C4-2B (cell line): ENCODE results near the gene CAMK1G.

Experiments
- H3K27ac ChIP-seq: fragments of 450-650 bp; 2 replicates; pipeline ENCODE4 v1.5.1; 2017
- ZFX ChIP-seq: fragments of 450-650 bp; IDR thresholded peaks from 2 replicates; pipeline ENCODE4 v1.6.1; 2017
- TF ChIP-seq, protein P1 (sequence below): fragments of 450-650 bp; conservative IDR thresholded peaks from 2 replicates; pipeline ENCODE4 v1.5.1; 2017; ENCODE audit warnings: mild to moderate bottlenecking

Gene CAMK1G

DNA sequence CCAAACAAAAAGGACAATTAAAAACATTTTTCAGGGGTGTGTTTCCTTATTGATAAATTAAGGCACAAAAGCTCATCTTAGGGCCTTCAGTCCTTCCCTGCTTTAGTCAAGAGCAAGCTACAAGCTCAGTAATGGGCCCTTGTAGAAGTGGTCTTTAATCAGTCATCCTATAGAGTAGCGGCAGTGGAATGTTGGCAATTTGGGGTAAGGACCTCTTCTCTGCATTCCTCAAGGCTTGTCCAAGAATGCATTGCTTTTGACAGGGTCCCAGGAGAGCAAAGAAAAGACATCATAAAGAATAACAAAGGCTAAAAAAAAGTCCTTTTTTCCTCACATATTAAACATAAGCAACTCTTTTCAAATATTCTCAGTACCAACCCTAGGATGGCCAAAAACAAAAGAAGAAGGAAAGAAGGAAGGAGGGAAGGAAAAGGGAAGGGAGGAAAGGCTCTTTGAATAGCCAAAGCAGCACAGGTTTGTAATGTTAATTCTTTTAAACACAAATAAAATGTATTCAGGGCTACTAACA, 27.3 kb upstream of the CAMK1G start:
- no peak for TF ChIP-seq ZFX
- TF ChIP-seq, protein P1, sequence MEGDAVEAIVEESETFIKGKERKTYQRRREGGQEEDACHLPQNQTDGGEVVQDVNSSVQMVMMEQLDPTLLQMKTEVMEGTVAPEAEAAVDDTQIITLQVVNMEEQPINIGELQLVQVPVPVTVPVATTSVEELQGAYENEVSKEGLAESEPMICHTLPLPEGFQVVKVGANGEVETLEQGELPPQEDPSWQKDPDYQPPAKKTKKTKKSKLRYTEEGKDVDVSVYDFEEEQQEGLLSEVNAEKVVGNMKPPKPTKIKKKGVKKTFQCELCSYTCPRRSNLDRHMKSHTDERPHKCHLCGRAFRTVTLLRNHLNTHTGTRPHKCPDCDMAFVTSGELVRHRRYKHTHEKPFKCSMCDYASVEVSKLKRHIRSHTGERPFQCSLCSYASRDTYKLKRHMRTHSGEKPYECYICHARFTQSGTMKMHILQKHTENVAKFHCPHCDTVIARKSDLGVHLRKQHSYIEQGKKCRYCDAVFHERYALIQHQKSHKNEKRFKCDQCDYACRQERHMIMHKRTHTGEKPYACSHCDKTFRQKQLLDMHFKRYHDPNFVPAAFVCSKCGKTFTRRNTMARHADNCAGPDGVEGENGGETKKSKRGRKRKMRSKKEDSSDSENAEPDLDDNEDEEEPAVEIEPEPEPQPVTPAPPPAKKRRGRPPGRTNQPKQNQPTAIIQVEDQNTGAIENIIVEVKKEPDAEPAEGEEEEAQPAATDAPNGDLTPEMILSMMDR, result no peak
- H3K27ac ChIP-seq, result no peak overlapping the region

DNA sequence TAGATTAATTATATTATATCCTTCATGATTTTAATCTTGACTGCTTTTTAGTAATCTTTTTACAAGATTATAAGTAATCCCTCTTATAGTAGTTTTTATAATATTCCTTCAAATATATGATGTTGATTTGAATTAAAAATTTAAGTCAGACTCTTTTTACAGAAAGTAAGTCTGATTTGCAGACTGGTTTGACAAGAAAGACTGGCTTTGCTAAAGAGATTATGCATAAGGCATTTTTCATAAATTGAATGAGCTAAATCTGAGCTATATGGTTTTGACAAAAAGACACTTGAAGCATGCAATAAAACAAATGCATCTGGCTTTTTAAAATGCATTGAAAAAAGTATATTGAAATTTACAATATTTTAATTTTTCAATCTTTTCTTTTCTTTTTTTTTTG, 26.3 kb upstream of the CAMK1G start:
- no peak overlapping the region for H3K27ac ChIP-seq
- TF ChIP-seq ZFX, result no peak
- TF ChIP-seq, protein P1, result no peak

DNA sequence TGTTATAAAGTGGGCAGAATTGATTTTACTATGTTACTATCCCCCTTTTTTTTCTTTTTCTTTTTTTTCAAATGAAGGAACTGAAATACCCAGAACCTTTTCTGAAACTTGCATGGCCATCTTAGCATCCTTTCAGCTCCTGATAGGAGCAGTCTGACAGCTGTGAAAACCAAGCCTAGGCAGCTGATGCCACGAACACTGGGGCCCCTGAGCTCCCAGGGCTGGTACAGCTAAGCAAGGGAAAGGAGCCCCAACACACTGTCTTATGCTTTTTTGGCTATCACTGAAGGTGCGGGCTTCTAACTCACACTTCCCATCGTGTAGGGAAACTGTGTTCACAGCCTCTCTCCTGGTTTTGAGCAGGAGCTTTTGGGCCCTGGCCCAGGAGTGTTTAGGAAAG, 23.0 kb upstream of the CAMK1G start:
- TF ChIP-seq, protein P1, result no peak
- no peak for TF ChIP-seq ZFX
- no peak overlapping the region for H3K27ac ChIP-seq

DNA sequence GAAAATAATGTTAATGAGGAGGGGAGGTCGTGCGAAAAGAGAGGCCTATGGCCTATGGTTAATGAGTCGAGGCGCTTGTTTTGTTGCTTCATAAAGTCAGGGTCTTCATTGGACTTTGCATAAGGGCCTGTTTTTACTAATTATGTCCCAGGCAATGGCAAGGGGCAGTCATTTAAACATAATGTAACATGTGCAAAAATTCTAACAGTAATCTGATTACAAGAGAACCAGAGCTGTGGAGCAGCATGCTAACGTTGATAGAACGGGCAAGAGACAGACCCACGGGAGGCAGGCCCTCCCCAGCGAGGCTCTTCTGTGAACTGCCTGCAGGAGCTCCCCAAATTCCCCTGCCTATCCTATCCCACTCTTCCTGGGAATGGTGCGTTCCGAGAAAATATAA, 22.6 kb upstream of the CAMK1G start:
- no peak for TF ChIP-seq ZFX
- TF ChIP-seq, protein P1, result no peak
- H3K27ac ChIP-seq, result no peak overlapping the region

DNA sequence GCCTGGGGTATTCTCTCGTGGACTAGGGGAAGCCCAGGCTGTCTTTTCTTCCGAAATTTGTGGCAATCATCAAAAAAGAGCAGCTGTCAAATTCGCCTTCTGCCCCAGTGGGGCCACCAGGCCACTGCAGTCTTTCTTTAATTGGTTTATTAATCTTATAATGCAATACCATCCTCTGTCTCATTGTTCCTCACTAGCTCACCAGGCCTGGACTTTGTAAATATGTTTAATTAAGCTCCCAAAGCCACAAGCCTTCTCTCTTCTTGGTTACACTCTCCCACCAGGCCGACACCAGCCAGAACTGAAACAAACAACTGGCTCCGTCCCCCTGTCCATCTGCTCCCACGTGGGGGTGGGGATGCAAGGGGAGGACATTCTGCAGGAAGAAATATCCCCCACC, 22.0 kb upstream of the CAMK1G start:
- H3K27ac ChIP-seq, result no peak overlapping the region
- TF ChIP-seq, protein P1, result no peak
- TF ChIP-seq ZFX, result no peak

DNA sequence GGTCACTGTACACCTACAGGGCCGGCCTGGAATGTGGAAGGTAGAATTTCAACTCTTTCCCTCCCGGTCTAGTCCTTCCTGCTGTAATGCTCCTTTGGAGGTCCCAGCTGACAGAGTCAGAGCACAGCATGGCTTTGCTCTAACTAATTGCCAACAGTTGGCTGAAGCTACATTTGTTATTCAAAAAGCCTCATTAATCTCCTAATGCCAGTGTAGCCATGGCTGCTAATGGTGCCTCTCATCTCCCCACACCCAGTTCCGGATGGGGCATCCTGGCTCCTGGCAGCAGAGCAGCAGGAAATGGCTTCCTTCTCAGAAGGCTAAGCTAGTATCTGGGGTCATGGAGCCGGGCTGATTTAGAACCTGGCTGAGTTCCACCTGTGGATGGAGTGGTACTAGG, 18.7 kb upstream of the CAMK1G start:
- TF ChIP-seq, protein P1, result no peak
- TF ChIP-seq ZFX, result no peak
- H3K27ac ChIP-seq, result no peak overlapping the region

DNA sequence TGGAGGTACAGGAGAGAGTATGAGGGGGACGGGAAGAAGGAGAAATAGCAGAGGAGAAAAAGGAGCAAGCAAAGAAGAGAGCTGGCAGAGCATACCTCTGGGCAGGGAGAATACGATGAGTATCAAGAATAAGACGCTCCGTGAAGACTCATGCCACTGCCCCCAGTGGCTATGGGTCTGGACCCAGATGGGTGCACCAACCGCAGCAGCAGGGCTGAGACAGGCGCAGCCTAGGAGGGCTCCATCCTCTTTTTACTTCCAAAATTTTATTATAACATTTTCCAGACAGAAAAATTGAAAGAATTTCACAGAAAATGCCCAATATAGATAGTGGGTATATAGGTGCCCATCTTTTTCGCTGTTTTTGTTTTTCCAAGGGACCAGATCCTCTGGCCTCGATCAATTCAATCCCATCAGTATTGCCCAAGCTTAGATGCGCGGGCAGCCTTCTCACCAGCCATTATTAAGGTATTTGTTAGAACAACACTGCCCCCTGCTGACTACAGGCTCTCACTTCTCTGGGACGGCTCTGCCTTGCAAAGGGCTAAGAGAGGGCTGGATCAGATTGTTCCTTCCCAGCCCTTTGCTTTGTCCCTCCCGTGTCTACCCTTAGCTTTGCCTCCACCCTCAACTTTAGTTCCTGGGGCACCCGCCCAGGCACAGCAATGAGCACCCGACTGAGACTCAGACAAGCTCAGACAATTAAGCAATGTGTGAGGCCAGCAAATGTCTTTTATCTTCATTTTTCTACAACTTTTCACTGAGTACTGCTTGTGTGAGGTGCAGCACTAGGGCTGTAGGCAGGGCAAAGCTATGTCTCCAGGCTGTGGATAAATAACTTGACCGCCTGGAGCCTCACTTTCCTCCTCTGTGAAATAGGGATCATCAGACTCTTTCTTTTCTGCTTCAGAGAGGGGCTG, 17.5 kb upstream of the CAMK1G start:
- H3K27ac ChIP-seq, result no peak overlapping the region
- TF ChIP-seq, protein P1, result peak; percentile 87
- no peak for TF ChIP-seq ZFX
